ENCODE data around the gene PRDM7.
"Not testable (repeated sequence)": the region's sequence is repeated elsewhere in the genome, so short reads cannot be mapped to it uniquely, and the experiment has no call there.

PRDM7 gene

DNA sequence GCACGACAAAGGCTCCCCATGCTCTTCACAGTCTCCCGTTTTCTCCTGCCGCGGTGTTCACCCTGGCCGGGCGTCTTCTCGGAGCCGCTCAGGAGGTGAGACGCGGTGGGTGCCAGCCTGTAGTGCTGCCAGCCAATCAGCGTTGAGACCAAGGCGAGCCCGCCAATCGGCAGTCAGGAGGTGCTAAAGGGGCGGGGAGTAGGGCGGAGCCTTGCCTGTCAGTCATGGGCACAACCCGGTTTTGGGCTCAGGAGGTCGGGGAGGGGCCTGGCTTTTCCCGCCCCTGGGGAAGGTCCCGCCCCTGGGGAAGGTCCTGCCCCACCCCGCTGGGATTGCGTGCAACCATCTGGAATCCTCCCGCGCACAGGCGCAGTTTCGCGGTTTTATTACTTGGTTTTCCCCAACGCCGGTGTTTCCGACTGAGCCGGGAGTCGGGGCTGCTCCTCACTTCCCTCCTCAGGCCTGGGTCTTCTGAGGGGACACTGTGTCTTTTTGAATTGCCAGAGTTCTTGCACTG is at the start of gene PRDM7:
PRDM7 (minus strand) TSS at position 92 of the 517 bp plus-strand sequence. CDS start 1,421 bp downstream, outside the sequence.
- Histone ChIP-seq H3K4me1 (ENCODE audit: control insufficient read depth, low read depth, low read length) (peaks cover 2% of the 10 kb centered on the region), H3K4me3 (ENCODE audit: low read length) (peak within 1 kb of the TSS; percentile 41), H3K9ac (ENCODE audit: low read length) (peak within 1 kb of the TSS; percentile 44), H3K27me3 (ENCODE audit: control insufficient read depth, insufficient read depth, low read length) (peaks cover 35% of the 10 kb centered on the region), H3K36me3 (ENCODE audit: control insufficient read depth, low read depth, low read length) (no peaks in the 10 kb centered on the region), H3K9me3 (ENCODE audit: control insufficient read depth, low read depth, low read length) (no peaks in the 10 kb centered on the region), H3K27ac (ENCODE audit: low read length) (no peak within 1 kb of the TSS)

DNA sequence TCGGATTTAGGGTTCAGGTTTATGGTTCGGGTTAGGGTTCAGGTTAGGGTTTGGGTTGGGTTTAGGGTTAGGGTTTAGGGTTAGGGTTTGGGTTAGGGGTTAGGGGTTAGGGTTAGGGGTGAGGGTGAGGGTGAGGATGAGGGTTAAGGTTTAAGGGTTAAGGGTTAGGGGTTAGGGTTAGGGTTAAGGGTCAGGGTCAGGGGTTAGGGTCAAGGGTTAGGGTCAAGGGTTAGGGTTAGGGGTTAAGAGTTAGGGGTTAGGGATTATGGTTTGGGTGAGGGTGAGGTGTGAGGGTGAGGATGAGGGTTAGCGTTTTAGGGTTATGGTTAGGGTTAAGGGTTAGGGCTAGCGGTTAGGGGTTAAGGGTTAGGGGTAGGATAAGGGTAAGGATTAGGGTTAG is 44.7 kb upstream of the PRDM7 start:
- not testable (repeated sequence) for H3K9me3 ChIP-seq (ENCODE audit: control insufficient read depth, low read depth, low read length); H3K4me3 ChIP-seq (ENCODE audit: low read length); H3K27ac ChIP-seq (ENCODE audit: low read length)

GRCh38 chr16:90107617-90108016 is 30.5 kb upstream of the PRDM7 start:
- H3K27me3 ChIP-seq (ENCODE audit: control insufficient read depth, insufficient read depth, low read length); H3K4me3 ChIP-seq (ENCODE audit: low read length); H3K9me3 ChIP-seq (ENCODE audit: control insufficient read depth, low read depth, low read length); H3K27ac ChIP-seq (ENCODE audit: low read length); H3K9ac ChIP-seq (ENCODE audit: low read length); H3K4me1 ChIP-seq (ENCODE audit: control insufficient read depth, low read depth, low read length); H3K36me3 ChIP-seq (ENCODE audit: control insufficient read depth, low read depth, low read length): not testable (repeated sequence)

More for the DNA sequence above, 44.7 kb upstream of the PRDM7 start:
- not testable (repeated sequence) for H3K4me1 ChIP-seq (ENCODE audit: control insufficient read depth, low read depth, low read length); H3K27me3 ChIP-seq (ENCODE audit: control insufficient read depth, insufficient read depth, low read length); H3K9ac ChIP-seq (ENCODE audit: low read length); H3K36me3 ChIP-seq (ENCODE audit: control insufficient read depth, low read depth, low read length)

DNA sequence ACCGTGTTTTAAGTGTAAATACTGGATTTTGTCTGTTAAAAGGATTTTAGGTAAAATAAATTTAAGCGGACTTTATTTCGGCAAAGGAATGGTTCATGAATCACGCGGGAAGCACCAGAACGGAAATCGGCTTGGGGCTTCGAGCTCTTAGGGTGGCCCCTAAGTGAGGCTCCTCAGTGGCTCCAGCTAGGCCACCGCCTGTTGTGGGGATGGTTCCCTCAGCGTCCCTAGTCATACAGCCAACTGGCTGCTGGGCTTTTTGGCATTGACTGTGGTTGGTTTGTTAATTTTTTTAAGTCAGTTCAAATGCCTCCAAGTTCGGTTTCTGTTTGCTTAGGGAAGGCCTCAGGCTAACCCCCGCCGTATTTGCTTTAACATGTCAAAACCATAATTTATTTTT is 29.9 kb upstream of the PRDM7 start:
- H3K4me1 ChIP-seq (ENCODE audit: control insufficient read depth, low read depth, low read length); H3K9ac ChIP-seq (ENCODE audit: low read length); H3K27ac ChIP-seq (ENCODE audit: low read length); H3K9me3 ChIP-seq (ENCODE audit: control insufficient read depth, low read depth, low read length); H3K27me3 ChIP-seq (ENCODE audit: control insufficient read depth, insufficient read depth, low read length); H3K36me3 ChIP-seq (ENCODE audit: control insufficient read depth, low read depth, low read length); H3K4me3 ChIP-seq (ENCODE audit: low read length): not testable (repeated sequence)

DNA sequence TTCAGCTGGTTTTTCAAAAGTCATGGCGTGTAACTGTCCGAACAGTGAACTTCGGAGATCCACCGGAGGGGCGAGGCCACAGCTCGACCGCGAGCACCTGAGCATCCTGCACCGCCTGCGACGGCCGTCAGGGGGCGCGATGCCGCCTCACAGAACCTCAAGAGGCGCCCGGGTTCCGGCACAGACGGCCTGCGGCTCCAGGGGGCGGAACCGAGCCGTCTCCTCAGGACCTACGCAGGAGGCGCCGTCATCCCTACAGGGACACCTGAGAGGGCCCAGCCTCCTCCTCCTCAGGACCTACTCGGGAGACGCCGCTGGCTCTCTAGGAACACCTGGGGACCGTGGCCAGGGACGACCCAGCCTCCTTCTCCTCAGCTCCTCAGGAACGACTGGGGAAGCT is 29.1 kb upstream of the PRDM7 start:
- not testable (repeated sequence) for H3K9me3 ChIP-seq (ENCODE audit: control insufficient read depth, low read depth, low read length); H3K9ac ChIP-seq (ENCODE audit: low read length); H3K4me3 ChIP-seq (ENCODE audit: low read length); H3K36me3 ChIP-seq (ENCODE audit: control insufficient read depth, low read depth, low read length); H3K27me3 ChIP-seq (ENCODE audit: control insufficient read depth, insufficient read depth, low read length); H3K27ac ChIP-seq (ENCODE audit: low read length); H3K4me1 ChIP-seq (ENCODE audit: control insufficient read depth, low read depth, low read length)

DNA sequence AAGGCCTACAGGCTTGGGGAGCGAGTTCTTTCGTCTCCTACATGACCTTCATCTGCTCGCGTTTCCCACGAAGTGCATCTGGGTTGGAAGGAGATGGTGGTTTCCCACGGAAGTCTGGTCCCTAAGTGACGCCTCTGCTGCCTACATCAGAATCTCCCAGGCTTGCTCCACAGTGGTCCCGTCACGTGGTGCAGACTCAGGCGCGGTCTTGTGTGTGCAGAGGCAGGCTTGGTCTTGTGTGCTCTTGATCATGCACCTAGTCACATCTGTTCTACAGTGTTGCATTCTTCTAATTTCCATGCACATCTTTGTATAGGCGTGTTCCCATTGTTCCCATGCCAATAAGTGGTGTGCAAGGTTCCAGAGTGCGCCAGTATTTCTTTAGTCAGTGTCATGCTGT is 27.6 kb upstream of the PRDM7 start:
- H3K36me3 ChIP-seq (ENCODE audit: control insufficient read depth, low read depth, low read length); H3K4me3 ChIP-seq (ENCODE audit: low read length); H3K27me3 ChIP-seq (ENCODE audit: control insufficient read depth, insufficient read depth, low read length); H3K9me3 ChIP-seq (ENCODE audit: control insufficient read depth, low read depth, low read length); H3K4me1 ChIP-seq (ENCODE audit: control insufficient read depth, low read depth, low read length); H3K27ac ChIP-seq (ENCODE audit: low read length); H3K9ac ChIP-seq (ENCODE audit: low read length): not testable (repeated sequence)

- H3K36me3 ChIP-seq (ENCODE audit: control insufficient read depth, low read depth, low read length); H3K9ac ChIP-seq (ENCODE audit: low read length); H3K4me3 ChIP-seq (ENCODE audit: low read length); H3K9me3 ChIP-seq (ENCODE audit: control insufficient read depth, low read depth, low read length); H3K27me3 ChIP-seq (ENCODE audit: control insufficient read depth, insufficient read depth, low read length); H3K4me1 ChIP-seq (ENCODE audit: control insufficient read depth, low read depth, low read length); H3K27ac ChIP-seq (ENCODE audit: low read length): not testable (repeated sequence)
These were observed 25.2 kb upstream of the PRDM7 start for GRCh38 chr16:90102086-90102884.

DNA sequence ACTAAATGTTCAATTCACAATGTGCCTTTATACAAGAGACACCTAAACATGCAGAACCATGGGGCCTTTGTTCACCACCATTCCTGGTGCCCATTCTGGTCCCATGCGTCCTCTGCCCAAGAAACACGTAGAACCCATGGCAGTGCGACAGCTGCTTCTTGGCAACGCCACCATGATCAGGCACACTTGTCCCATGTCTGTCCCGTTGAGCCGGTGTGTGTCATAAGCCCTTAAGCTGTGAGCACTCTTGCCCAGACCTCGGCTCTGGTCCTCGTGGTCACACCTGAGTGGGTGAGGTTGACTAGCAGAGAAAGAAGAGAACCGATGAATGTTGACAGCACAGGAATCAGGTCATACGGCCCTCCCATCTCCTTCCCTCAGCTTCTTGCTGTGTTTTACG is 24.2 kb upstream of the PRDM7 start:
- not testable (repeated sequence) for H3K9ac ChIP-seq (ENCODE audit: low read length); H3K27me3 ChIP-seq (ENCODE audit: control insufficient read depth, insufficient read depth, low read length); H3K36me3 ChIP-seq (ENCODE audit: control insufficient read depth, low read depth, low read length); H3K27ac ChIP-seq (ENCODE audit: low read length); H3K4me1 ChIP-seq (ENCODE audit: control insufficient read depth, low read depth, low read length); H3K4me3 ChIP-seq (ENCODE audit: low read length); H3K9me3 ChIP-seq (ENCODE audit: control insufficient read depth, low read depth, low read length)

DNA sequence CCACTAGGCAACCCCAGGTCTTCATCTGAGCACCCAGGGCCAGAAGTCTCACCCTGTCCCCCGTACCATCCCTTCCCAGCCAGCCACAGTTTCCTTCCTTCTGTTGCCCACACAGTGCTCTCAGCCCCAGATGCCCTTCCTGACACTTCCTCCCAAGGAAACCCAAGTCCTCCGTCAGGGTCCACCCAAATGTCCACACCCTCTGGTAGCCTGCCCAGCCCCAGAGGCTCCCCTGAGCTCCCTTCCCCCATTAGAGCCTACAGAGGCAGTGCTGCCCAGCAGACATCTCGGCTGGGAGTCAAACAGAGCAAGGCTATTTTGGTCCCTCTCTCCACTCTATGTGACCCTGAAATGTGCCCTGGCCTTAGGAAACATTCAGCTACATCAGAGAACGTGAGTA is 23.7 kb upstream of the PRDM7 start:
- H3K9me3 ChIP-seq (ENCODE audit: control insufficient read depth, low read depth, low read length), result not testable (repeated sequence)

DNA sequence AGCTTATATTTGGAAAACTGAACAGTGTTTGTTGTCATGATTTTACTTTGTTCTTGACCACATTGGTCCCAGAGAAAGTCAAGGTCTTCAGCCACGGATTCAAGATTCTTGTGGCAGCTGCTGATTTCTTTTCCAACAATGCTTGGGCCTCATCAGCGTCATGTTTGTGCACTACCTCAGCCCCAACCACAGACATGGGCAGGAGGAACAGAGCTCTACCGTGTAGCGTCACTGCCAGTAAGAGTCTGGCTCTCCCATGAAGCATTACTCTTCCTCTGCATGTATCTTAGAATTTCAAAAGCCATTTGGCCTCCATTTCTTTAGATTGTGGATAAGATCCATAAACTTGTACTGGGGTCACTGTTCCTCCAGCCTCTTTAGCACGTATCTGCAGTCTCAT is 23.1 kb upstream of the PRDM7 start:
- H3K27ac ChIP-seq (ENCODE audit: low read length); H3K4me3 ChIP-seq (ENCODE audit: low read length); H3K9ac ChIP-seq (ENCODE audit: low read length); H3K27me3 ChIP-seq (ENCODE audit: control insufficient read depth, insufficient read depth, low read length); H3K36me3 ChIP-seq (ENCODE audit: control insufficient read depth, low read depth, low read length); H3K4me1 ChIP-seq (ENCODE audit: control insufficient read depth, low read depth, low read length); H3K9me3 ChIP-seq (ENCODE audit: control insufficient read depth, low read depth, low read length): not testable (repeated sequence)

More for the DNA sequence above, 23.7 kb upstream of the PRDM7 start:
- H3K9ac ChIP-seq (ENCODE audit: low read length); H3K4me1 ChIP-seq (ENCODE audit: control insufficient read depth, low read depth, low read length); H3K27ac ChIP-seq (ENCODE audit: low read length); H3K27me3 ChIP-seq (ENCODE audit: control insufficient read depth, insufficient read depth, low read length); H3K36me3 ChIP-seq (ENCODE audit: control insufficient read depth, low read depth, low read length); H3K4me3 ChIP-seq (ENCODE audit: low read length): not testable (repeated sequence)

- not testable (repeated sequence) for H3K27ac ChIP-seq (ENCODE audit: low read length)
These were observed 21.8 kb upstream of the PRDM7 start for GRCh38 chr16:90098936-90099335.

DNA sequence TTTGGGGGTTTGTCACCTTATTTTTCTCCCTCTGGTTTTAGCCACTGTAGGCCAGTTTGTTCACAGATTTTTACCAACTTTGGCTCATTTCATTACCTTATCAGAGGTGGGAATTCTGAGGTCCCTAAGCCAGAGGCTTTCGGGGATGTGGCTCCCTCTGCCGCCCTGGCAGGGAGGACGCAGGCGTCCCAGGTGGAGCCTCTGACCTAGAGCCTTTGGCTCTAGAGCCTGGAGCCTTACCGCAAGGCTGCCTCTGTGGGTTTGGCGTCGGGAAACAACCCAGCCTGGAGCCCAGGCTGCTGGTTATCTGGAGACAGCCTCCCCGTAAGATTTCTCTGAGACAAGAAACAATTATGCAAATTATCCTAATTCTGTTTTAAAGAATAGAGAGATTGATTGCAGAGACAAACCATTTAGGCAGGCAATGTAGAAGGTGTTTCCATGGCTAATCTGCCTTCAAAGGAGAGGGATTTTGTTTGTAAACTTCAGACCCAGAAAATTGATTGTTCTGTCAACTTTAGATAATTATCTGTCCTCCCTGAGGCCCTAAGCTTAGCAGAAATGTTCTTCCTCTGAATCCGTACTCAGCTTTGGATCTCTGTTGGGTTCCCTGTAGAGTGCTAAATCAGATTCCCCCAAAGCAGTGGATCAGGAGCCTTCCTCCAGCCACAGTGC is 20.0 kb upstream of the PRDM7 start:
- H3K27me3 ChIP-seq (ENCODE audit: control insufficient read depth, insufficient read depth, low read length); H3K27ac ChIP-seq (ENCODE audit: low read length); H3K4me3 ChIP-seq (ENCODE audit: low read length); H3K9ac ChIP-seq (ENCODE audit: low read length); H3K9me3 ChIP-seq (ENCODE audit: control insufficient read depth, low read depth, low read length); H3K4me1 ChIP-seq (ENCODE audit: control insufficient read depth, low read depth, low read length); H3K36me3 ChIP-seq (ENCODE audit: control insufficient read depth, low read depth, low read length): not testable (repeated sequence)

More at GRCh38 chr16:90098936-90099335, 21.8 kb upstream of the PRDM7 start:
- H3K4me1 ChIP-seq (ENCODE audit: control insufficient read depth, low read depth, low read length); H3K9ac ChIP-seq (ENCODE audit: low read length); H3K4me3 ChIP-seq (ENCODE audit: low read length); H3K9me3 ChIP-seq (ENCODE audit: control insufficient read depth, low read depth, low read length); H3K27me3 ChIP-seq (ENCODE audit: control insufficient read depth, insufficient read depth, low read length); H3K36me3 ChIP-seq (ENCODE audit: control insufficient read depth, low read depth, low read length): not testable (repeated sequence)
